Suppressor macrophage (primary cell): ENCODE results near the gene GALNT14.
"Not testable (repeated sequence)": the region's sequence is repeated elsewhere in the genome, so short reads cannot be mapped to it uniquely, and the experiment has no call there.

Source experiments
- DNase-seq, 4 experiments: peaks; one replicate each; pipeline ENCODE4 v3.0.0-alpha.2; 2020 to 2022

Gene GALNT14

DNA sequence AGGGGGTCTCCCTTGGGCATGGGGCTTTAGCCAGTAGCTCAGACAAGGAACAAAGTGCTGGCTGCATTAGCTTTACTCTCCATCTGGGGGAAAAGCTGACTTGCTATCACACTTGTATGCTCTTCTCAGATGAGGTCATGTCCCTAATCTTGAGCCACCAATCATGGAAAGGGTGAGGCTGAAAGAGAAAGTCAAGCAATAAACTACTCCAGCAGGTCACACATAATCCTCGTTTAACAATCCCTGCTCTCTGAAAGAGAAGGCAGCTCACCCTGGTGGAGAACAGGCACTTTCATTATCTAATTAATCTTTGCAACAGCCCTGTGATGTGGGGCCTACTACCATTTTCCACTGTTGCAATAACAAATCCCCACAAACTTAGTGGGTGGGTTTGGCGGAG lies 201.3 kb downstream of the GALNT14 start:
- DNase-seq, result no peak

- DNase-seq, result no peak
Measured at GRCh38 chr2:30935795-30936194, 202.4 kb downstream of the GALNT14 start.

- peak; percentile 70 to 86 (median 84) for DNase-seq
Measured at GRCh38 chr2:30934066-30934465, 204.2 kb downstream of the GALNT14 start.

GRCh38 chr2:30933496-30933895 lies 204.7 kb downstream of the GALNT14 start:
- peak; percentile 17 to 53 (median 36) for DNase-seq

- DNase-seq, result peak; percentile 68 to 87 (median 82)
Measured at GRCh38 chr2:30932870-30933269, 205.4 kb downstream of the GALNT14 start.

DNA sequence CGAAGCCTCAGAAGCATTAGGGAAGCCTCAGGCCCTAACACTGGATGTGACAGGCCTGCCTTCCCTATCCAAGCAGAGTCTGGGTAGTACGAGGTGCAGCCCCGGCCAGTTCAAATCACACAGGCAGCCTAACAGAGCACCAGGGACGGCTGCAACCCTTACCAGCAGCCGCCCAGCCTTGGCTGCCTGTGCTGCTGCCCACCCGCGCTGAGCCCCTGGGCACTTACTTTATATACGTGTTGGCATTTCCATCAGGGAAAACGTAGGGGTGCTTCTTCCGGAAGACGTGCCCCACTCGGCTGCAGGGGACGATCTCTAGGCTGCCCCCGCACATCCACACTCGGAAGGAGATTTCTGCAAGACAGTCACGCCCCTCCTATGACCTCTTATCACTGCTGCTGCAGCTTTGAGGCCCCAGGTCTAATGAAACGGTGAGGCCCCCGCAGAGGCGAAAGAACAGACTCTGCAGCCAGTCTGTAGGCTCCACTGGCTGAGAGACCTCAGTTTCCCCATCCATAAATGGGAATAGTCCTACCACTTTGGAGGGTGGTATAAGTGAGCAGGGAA lies 206.3 kb downstream of the GALNT14 start:
- no peak for DNase-seq

DNA sequence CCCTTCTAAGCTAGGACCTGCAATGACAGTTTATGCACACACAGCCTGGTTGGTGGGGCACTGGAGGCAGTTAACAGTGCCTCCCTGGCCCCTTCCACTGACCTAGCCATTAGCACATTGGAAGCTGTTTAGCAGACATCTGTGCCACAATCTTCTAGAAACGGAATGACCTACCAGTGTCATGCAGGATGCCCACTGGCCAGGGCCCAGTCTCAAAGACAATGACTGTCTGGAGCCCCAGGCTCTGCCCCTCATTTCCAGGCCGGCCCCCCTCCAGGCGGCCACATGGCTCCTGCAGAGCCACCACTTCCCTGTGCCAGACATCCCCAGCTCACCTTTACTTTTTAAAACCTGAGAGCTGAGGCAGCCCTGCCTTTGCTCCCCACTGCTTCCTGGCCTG lies 207.5 kb downstream of the GALNT14 start:
- DNase-seq, result no peak

DNA sequence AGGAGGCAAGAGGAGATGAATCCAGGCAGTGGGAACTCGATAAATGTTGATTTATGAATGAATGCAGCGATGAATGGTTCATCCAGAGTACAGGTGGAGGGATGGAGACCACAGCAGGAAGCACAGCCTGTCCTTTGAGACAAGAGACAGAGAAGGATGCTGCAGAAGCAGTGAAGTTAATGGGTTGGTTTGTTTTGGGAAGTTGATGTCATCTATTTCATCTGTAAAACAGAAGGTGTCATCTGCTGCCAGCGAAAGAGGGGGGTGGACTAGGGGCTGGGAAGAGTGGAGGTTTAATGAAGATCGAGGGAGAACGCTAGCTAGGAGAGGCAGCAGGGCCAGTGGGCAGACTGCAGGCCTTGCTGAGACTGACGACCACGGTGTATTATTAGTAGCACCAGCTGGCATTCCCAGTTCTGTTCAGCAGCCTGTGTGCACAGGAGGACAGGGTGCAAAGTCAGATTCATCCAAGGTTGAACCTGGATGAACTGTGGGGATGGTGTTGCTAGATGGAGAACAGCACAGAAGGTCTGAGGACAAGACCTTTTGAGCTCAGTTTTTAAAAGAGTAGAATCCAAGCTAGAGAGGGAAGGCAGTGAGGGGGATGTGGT lies 210.7 kb downstream of the GALNT14 start:
- DNase-seq, result no peak

DNA sequence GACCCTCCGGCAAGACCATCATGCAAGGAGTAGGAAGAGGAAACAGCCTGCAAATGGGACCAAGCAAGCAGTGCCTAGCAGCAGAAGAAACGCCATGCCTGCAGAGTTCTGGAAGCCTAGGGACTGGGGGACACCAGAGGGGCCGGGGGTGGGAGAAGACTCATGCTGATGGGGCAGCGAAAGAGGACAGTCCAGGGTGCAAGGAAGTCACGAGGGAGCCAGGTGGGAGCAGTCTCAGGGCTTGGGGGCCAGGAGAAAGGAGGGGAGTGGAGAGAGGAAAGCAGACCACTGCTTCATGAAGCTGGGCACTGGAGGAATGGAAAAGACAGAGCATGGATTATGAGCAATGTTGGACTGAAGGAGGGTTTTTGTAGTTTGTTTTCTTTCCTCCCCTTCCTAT lies 211.6 kb downstream of the GALNT14 start:
- no peak for DNase-seq

- no peak for DNase-seq
Measured at GRCh38 chr2:30923623-30924022, 214.6 kb downstream of the GALNT14 start.

GRCh38 chr2:30920511-30920910 lies 217.7 kb downstream of the GALNT14 start:
- DNase-seq, result no peak

DNA sequence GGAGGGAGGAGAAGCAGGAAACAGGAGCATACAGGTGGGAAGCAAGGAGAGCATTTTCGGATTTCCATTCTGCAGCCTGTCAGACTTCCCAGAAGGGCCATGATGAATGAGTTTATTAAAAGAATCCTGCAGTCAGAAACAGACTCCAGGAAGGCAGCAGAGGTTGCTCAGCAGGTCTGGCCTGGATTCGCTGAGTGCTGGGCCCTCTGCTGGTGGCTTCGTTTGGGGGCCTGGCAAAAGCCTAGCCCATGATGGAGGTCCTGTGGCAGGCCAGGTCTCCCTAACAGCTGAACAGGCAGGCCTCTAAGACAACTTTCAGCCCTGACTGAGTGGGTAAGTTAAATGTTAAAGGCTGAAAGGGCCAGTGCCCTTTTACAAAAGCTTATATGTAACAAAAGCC lies 222.8 kb downstream of the GALNT14 start:
- DNase-seq, result peak in 3 of 4 experiments; percentile 2 to 27 (median 20)

GRCh38 chr2:30914456-30914855 lies 223.8 kb downstream of the GALNT14 start:
- no peak for DNase-seq

GRCh38 chr2:30912056-30912455 lies 226.2 kb downstream of the GALNT14 start:
- DNase-seq, result no peak

GRCh38 chr2:30911327-30911726 lies 226.9 kb downstream of the GALNT14 start:
- DNase-seq, result no peak

GRCh38 chr2:30910686-30911085 lies 227.6 kb downstream of the GALNT14 start:
- DNase-seq, result no peak

- not testable (repeated sequence) for DNase-seq
Measured at GRCh38 chr2:30904437-30904836, 233.8 kb downstream of the GALNT14 start.

DNA sequence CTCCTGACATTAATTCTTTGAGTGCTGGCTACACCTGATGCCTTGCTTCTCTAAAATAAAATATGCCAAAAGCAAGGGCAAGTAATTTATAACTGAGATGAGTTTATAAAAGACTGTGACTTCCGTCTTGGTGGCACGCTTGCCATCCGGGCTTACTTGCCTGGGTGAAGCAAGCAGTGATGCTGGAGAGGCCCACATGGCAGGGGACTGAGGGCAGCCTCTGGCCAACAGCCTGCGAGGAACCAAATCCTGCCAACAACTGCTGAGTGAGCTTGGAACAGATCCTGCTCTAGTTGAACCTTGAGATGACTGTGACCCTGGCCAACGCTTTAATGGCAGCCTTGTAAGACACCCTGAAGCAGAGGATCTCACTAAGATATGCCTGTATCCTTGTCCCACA lies 234.9 kb downstream of the GALNT14 start:
- no peak for DNase-seq

GRCh38 chr2:30900381-30900780 lies 237.9 kb downstream of the GALNT14 start:
- DNase-seq, result no peak

DNA sequence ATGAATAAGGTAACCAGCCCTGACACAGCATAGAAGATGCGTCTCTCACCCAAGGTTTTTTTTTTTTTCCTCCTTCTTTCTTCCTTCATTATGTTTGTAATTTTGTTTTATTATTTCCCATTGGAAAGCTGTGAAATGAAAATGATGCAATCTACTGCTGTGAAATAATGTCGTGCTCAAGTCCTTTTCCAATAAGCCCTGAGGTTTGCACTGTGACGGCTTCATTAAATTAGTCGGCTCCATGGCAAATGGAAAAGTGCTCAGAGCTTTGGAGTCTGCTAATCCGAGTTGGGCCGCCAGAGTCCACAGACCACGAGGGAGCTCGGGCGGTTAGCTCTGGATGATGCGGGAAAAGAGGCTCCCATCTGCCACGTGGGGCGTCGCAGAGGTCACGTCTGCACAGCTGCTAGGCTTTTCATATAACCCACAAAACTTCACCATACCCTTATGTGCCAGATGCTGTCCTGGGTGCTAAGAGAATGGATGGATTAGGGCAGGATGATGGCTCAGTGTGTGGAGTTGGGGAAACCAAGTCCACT lies 238.7 kb downstream of the GALNT14 start:
- no peak for DNase-seq

DNA sequence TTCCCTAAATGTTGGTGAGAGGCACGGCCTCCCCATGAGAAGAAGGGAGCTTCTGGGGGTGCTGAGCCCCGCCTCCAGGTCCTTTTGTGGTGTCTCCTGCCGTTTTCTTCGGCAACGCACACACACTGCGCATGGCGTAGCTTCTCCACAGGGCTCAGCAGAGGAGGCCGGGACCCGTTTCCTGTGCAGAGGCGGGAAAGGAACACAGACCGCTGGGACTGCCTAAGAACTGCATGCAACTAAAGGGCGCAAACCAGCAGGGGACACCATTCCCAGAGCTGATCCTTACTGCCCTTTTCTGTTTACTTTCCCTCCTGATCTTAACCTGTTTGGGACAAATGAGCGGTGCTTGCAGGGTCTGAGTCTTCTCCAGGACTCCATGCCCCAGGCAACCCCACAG lies 240.7 kb downstream of the GALNT14 start:
- DNase-seq, result no peak

DNA sequence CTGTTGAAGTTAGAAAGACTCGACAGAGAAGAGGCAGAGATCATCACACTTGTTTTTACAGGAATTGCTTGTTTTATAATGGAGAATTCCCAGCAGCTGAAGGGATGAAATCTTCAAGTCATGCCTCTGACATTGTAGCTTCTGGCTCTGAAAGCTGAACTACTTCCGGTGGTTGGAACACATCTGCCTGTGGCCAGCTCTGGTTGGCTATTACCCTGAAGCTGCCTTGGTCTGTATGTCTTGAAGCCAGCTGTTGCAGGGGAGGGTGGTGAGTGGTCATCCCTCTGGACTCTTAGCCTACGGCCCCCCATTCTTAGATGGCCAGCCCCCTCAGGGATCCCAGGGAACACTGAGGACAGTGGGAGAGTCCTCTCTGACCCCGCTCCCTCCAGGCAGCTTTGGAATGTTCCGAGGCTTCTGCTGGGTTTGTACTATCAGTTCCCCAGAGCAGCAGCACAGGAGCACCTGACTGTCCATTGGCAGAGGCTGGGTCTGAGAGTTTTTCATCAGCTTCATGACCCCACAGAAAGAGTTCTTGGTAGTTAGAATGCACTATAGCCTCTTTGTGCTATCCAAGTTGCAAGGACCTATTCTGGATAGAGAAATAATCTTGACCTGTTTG lies 243.6 kb downstream of the GALNT14 start:
- DNase-seq, result no peak

DNA sequence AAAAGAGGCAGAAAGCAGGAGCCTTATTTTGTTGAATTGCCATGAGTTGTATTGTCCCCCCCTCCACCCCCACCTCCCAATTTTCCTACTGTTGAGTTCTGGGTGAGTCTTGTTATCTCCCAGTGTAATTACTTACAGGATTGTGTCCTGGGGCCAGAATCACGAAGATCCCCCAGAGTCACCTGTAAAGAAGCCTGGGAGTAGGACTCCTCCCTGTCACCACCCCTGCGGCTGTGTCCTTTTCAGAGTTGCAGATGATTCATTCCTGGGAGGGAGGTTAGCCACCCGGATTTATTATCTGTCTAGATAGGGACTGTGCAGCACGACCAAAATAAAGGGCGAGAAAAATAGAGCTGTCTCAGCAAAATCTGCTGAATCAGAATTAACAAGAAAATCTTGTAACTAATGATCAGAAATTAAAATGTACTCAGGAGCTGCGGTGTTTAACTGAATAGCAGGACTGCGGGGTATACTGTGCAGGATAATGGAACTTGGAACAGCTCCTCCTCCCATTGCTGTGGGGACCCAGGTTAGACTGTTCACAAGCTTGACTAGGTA lies 249.3 kb downstream of the GALNT14 start:
- no peak for DNase-seq

DNA sequence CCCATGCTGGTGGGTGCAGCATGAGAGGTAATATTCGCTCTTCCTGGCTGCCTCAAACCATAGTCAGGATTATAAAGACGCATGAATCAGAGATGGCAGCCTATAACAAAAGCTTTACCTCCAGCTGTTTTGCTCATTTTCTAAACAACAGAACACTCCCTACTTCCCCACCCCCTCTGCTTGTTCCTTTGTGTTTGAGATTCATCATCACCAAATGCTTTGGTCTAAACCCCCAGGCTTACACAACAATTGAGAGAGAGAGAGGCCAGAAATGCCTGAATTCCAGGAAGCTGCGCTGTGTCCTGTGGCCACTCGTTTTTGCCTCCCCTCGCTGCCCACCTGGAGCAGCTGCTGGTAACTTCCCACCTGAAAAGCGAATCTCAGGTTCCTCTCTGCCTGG lies 252.2 kb downstream of the GALNT14 start:
- DNase-seq, result no peak
